HG03460 (cell line): ENCODE results near the gene ARL4A.

Experiments
- ATAC-seq: cut with Tn5 transposase; IDR thresholded peaks from one replicate; pipeline ENCODE4 v1.9.1; 2021; ENCODE audit not compliant: unreplicated experiment

Gene ARL4A

GRCh38 chr7:12722636-12723605 lies 35.5 kb downstream of the ARL4A start:
- no peak for ATAC-seq

DNA sequence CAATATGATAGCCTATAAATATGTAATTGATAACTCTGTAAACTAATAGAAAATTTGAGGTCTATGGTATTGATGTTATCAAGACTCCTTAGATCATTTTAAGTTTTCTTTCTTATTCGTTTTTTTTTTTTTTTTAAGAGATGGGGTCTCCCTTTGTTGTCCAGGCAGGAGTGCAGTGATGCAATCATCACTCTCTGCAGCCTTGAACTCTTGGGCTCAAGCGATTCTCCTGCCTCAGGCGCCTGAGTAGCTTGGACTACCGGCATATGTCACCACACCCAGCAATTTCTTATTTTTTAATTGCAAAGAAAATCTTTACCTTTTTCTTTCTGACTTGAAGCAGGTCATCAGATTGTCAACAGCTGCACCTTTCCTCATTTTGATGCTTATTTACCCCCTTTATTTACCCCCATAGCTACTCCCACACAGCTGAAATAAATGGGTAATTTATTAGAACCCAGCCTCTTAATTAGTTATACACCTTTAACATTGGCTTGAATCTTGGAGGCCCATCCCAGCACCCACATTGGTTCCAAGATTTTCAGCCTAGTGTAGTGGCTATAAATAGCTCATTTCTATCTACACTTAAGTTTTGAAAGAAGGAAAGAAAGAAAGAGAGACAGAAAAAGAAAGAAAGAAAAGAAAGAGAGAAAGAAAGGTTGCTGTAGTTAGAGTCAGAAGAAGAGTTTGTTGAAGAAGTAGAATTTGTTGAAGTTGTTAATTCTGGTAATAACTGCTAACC lies 38.3 kb downstream of the ARL4A start:
- no peak for ATAC-seq

- ATAC-seq = no peak
Measured at GRCh38 chr7:12726908-12727307, 39.5 kb downstream of the ARL4A start.

GRCh38 chr7:12727455-12728191 lies 40.2 kb downstream of the ARL4A start:
- ATAC-seq = no peak

DNA sequence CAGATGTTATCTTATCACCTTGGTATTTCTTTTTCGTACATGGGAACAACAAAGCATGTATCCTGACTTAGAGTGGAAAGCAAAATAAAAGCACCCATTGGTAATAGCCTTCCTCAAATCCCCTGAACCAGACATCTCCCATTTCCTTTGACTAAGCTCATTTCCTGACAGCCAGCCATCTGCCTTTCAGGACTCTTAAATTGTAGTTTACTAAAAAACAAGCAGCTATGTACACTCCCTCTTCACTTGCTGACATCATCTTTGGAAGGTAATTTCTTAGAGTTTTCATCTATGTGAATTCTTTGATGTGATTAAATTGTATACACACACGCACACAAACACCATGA lies 40.7 kb downstream of the ARL4A start:
- ATAC-seq = no peak

- ATAC-seq = no peak
Measured at GRCh38 chr7:12729112-12729511, 41.7 kb downstream of the ARL4A start.

DNA sequence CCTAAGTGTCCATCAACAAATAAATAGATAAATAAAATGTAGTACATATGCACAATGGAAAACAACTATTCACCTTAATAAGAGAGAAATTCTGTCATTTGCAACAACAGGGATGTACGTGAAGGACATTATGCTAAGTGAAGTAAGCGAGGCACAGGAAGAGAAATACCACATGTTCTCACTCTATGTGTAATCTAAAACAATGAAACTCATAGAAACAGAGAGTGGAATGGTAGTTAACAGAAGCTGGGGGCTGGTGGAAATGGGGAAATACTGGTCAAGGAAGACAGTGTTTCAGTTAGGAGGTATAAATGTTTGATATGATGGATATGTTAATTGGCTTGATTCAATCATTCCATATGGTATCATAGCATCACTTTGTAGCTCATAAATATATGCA lies 43.1 kb downstream of the ARL4A start:
- ATAC-seq = no peak

GRCh38 chr7:12731214-12731656 lies 43.8 kb downstream of the ARL4A start:
- ATAC-seq = no peak

DNA sequence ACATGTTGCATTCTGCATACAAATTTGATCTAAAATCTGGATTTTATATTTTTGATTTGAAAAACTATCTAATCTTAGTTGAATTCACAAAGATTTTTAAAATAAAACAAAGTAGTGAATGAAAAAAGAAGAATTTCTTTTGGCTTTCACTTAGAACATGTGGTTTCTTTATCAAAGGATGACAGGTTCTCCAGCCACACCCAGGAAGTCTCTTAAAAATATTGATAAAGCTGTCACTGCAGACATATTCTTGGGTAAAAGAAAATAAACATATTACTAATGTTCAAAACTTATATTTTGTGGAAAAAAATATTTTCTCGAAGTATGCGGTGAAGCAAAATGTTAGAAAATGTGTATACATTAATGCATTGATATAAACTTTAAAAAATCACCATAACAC lies 44.3 kb downstream of the ARL4A start:
- no peak for ATAC-seq

DNA sequence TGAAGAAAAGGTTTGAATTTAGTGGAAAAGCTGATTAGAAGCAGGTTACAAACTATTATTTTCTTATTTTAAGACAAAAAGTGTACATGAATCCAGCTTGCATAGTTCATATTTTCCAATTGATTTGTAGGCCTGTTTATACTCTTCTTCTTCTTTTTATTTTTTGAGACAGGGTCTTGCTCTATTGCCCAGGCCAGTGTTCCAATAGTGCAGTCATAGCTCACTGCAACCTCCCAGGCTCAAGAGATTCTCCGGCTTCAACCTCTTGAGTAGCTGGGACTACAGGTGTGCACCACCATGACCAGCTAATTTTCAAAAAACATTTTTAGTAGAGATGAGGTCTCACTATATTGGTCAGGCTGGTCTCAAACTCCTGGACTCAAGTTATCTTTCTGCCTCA lies 45.0 kb downstream of the ARL4A start:
- ATAC-seq = no peak

GRCh38 chr7:12735923-12736322 lies 48.5 kb downstream of the ARL4A start:
- ATAC-seq = no peak

DNA sequence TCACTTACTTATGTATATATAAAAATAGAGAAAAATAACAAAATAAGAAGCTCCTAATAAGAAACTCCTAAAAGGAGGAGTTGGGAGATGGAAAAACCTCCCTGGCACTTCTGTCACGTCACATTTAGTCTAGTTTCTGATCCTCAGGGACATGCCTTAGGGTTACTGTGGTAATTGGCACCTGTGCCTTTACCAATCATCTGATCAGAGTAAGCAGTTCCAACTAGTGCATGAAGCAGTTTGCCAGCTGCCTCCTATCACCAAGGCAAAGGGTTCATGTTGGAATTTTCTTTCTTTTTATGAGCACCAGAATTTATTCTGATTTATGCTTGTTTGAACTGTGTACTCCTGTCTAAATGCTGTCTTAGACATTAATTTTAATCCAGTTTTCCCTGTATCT lies 49.9 kb downstream of the ARL4A start:
- no peak for ATAC-seq

DNA sequence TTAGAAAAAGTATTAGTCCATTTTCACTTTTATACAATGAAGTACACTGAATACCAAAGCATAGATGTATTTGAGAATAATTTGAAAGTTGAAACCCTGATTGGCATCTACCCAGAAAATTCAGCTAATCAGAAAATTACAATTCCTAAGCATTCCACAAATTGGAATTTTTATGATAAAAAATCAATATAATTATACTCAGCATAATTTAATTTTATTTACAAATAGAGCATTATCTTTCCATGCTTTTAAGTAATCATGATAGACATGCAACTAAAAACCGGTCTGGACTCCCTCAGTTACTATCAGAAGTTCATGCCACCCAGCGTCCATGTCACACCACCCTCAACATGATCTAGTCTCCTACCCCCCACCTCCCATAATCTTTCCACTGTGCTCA lies 50.4 kb downstream of the ARL4A start:
- no peak for ATAC-seq

DNA sequence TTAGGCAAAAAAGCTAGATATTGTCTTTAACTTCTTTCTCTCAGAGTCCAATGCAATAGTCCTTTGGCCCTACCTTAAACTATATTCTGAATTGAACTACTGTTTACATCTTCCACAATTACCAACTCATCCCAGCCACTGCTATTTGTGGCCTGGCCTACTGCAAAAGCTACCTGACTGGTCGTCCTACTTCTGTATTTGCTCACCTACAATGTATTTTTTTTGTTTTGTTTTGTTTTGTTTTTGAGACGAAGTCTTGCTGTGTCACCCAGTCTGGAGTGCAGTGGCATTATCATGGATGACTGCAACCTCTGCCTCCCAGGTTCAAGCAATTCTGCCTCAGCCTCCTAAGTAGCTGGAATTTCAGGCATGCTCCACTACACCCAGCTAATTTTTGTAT lies 51.2 kb downstream of the ARL4A start:
- no peak for ATAC-seq
